Panc1 (cell line): ENCODE results near the gene METTL26.

Source experiments
- POLR2AphosphoS5 ChIP-seq: IDR thresholded peaks from 2 replicates; pipeline ENCODE4 v1.6.1; 2012; ENCODE audit warnings: mild to moderate bottlenecking, low read depth, low read length, moderate library complexity
- REST ChIP-seq, 2 experiments: IDR thresholded peaks; 2 replicates each; pipeline ENCODE4 v1.6.1; 2011 to 2012; ENCODE audit warnings: low read depth in 2 of 2, control low read depth in 1 of 2, low read length in 1 of 2, mild to moderate bottlenecking in 1 of 2, moderate library complexity in 1 of 2; ENCODE audit not compliant: insufficient read depth in 1 of 2
- SIN3A ChIP-seq: IDR thresholded peaks from 2 replicates; pipeline ENCODE4 v1.6.1; 2012; ENCODE audit warnings: low read depth, mild to moderate bottlenecking, low read length, moderate library complexity, borderline replicate concordance; ENCODE audit not compliant: insufficient read depth
- TF ChIP-seq, protein P1 (sequence below): fragments of 450-650 bp; IDR thresholded peaks from 2 replicates; pipeline ENCODE4 v1.5.1; 2017; ENCODE audit warnings: mild to moderate bottlenecking

- TF ChIP-seq POLR2AphosphoS5 (no peak), SIN3A (no peak), REST (IDR thresholded peaks at IDR 0.05; ENCODE audit: insufficient read depth in 1 of 2, low read depth in 2 of 2, low read length in 1 of 2) (no peak)
- TF ChIP-seq, protein P1, sequence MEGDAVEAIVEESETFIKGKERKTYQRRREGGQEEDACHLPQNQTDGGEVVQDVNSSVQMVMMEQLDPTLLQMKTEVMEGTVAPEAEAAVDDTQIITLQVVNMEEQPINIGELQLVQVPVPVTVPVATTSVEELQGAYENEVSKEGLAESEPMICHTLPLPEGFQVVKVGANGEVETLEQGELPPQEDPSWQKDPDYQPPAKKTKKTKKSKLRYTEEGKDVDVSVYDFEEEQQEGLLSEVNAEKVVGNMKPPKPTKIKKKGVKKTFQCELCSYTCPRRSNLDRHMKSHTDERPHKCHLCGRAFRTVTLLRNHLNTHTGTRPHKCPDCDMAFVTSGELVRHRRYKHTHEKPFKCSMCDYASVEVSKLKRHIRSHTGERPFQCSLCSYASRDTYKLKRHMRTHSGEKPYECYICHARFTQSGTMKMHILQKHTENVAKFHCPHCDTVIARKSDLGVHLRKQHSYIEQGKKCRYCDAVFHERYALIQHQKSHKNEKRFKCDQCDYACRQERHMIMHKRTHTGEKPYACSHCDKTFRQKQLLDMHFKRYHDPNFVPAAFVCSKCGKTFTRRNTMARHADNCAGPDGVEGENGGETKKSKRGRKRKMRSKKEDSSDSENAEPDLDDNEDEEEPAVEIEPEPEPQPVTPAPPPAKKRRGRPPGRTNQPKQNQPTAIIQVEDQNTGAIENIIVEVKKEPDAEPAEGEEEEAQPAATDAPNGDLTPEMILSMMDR: no peak
Measured at GRCh38 chr16:676565-676902, 40.4 kb upstream of the METTL26 start.
